ENCODE results near the gene THBS3. TPM values are rescaled to one million over a fixed set of nuclear protein-coding genes. Genes with fewer than 3 reads are reported as not detected.

Gene THBS3
- total and polyA plus RNA-seq, 2 of the 13 experiments (the other 11 are each of a cell fraction or from before 2014, with no cell fraction given): 0.86 to 3.6 TPM

- TF ChIP-seq, protein P1, sequence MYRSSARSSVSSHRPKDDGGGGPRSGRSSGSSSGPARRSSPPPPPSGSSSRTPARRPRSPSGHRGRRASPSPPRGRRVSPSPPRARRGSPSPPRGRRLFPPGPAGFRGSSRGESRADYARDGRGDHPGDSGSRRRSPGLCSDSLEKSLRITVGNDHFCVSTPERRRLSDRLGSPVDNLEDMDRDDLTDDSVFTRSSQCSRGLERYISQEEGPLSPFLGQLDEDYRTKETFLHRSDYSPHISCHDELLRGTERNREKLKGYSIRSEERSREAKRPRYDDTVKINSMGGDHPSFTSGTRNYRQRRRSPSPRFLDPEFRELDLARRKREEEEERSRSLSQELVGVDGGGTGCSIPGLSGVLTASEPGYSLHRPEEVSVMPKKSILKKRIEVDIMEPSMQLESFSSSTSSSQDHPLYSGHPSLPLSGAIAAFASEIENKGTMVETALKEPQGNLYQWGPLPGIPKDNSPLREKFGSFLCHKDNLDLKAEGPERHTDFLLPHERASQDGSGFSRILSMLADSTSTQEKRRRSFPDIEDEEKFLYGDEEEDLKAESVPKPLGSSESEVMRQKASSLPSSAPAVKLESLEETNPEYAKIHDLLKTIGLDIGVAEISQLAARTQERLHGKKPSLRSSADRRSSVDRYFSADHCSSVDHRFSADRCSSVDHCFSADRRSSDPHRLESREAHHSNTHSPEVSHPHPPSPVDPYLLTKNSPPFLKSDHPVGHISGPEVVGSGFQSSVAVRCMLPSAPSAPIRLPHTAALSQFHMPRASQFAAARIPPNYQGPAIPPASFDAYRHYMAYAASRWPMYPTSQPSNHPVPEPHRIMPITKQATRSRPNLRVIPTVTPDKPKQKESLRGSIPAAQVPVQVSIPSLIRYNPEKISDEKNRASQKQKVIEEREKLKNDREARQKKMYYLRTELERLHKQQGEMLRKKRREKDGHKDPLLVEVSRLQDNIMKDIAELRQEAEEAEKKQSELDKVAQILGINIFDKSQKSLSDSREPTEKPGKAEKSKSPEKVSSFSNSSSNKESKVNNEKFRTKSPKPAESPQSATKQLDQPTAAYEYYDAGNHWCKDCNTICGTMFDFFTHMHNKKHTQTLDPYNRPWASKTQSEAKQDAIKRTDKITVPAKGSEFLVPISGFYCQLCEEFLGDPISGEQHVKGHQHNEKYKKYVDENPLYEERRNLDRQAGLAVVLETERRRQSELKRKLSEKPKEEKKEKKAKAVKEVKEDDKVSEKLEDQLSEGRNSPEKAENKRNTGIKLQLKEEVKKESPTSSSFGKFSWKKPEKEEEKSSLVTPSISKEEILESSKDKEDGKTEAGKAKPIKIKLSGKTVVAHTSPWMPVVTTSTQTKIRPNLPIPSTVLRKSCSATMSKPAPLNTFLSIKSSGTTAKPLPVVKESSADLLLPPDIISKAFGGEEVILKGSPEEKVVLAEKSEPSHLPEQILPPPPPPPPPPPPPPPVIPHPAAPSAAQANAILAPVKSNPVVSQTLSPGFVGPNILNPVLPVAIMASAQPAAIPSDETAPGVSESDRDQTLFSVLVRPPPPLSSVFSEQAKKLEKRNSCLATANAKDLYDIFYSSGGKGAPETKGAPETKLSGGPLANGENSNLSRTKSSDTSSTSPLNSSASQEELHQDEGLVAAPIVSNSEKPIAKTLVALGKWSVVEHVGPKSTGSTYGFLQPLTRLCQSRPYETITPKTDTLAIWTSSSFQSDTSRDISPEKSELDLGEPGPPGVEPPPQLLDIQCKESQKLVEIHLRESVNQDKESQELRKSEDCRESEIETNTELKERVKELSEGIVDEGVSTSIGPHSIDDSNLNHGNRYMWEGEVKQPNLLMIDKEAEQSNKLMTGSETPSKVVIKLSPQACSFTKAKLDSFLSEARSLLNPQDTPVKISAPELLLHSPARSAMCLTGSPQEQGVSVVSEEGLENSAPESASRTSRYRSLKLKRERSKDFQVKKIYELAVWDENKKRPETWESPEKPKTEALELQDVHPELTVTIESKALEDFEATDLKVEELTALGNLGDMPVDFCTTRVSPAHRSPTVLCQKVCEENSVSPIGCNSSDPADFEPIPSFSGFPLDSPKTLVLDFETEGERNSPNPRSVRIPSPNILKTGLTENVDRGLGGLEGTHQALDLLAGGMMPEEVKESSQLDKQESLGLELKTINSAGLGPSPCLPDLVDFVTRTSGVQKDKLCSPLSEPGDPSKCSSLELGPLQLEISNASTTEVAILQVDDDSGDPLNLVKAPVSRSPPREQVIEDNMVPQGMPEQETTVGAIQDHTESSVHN (CRISPR knock-in tag; IDR thresholded peaks at IDR 0.05): no peak
- TF ChIP-seq PLRG1 (conservative IDR thresholded peaks at IDR 0.05) (no peak), NCOA2 (CRISPR knock-in tag; IDR thresholded peaks at IDR 0.05) (no peak), ZNF354B (CRISPR knock-in tag; IDR thresholded peaks at IDR 0.05) (no peak), ZNF362 (CRISPR knock-in tag; IDR thresholded peaks at IDR 0.05; ENCODE audit: borderline replicate concordance) (no peak), TAF15 (IDR thresholded peaks at IDR 0.05; ENCODE audit: low read depth, low read length, poor library complexity, severe bottlenecking) (no peak), ATF1 (CRISPR knock-in tag; IDR thresholded peaks at IDR 0.05) (no peak), MED13 (CRISPR knock-in tag; IDR thresholded peaks at IDR 0.05) (no peak), ZIK1 (CRISPR knock-in tag; IDR thresholded peaks at IDR 0.05; ENCODE audit: borderline replicate concordance, low read depth) (no peak), ZNF160 (CRISPR knock-in tag; IDR thresholded peaks at IDR 0.05) (0 out of 2 replicates have a peak, but pooled peaks have one; percentile 25), SCMH1 (CRISPR knock-in tag; IDR thresholded peaks at IDR 0.05; ENCODE audit: borderline replicate concordance) (no peak)
- TF ChIP-seq, protein P2, sequence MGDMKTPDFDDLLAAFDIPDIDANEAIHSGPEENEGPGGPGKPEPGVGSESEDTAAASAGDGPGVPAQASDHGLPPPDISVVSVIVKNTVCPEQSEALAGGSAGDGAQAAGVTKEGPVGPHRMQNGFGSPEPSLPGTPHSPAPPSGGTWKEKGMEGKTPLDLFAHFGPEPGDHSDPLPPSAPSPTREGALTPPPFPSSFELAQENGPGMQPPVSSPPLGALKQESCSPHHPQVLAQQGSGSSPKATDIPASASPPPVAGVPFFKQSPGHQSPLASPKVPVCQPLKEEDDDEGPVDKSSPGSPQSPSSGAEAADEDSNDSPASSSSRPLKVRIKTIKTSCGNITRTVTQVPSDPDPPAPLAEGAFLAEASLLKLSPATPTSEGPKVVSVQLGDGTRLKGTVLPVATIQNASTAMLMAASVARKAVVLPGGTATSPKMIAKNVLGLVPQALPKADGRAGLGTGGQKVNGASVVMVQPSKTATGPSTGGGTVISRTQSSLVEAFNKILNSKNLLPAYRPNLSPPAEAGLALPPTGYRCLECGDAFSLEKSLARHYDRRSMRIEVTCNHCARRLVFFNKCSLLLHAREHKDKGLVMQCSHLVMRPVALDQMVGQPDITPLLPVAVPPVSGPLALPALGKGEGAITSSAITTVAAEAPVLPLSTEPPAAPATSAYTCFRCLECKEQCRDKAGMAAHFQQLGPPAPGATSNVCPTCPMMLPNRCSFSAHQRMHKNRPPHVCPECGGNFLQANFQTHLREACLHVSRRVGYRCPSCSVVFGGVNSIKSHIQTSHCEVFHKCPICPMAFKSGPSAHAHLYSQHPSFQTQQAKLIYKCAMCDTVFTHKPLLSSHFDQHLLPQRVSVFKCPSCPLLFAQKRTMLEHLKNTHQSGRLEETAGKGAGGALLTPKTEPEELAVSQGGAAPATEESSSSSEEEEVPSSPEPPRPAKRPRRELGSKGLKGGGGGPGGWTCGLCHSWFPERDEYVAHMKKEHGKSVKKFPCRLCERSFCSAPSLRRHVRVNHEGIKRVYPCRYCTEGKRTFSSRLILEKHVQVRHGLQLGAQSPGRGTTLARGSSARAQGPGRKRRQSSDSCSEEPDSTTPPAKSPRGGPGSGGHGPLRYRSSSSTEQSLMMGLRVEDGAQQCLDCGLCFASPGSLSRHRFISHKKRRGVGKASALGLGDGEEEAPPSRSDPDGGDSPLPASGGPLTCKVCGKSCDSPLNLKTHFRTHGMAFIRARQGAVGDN (CRISPR knock-in tag; IDR thresholded peaks at IDR 0.05): 0 out of 2 replicates have a peak, but pooled peaks have one; percentile 20
These were observed 31.1 kb downstream of the THBS3 start (continued) for GRCh38 chr1:155176544-155177071.
